Lung (tissue), 12 donors: ENCODE results near the gene FCRL5. TPM values are rescaled to one million over a fixed set of nuclear protein-coding genes. Genes with fewer than 3 reads are reported as not detected.
A peak's percentile ranks its signal among the peaks of the same experiment; 100 is the strongest.
"Not testable (repeated sequence)": the region's sequence is repeated elsewhere in the genome, so short reads cannot be mapped to it uniquely, and the experiment has no call there.

ENCODE experiments used
- ATAC-seq: fragments of 200-7000 bp; cut with Tn5 transposase; one replicate; pipeline ENCODE4 v1.9.1; 2020; ENCODE audit warnings: moderate number of reproducible peaks; ENCODE audit not compliant: insufficient read depth, low FRiP score
- DNase-seq, 3 donors: peaks; one replicate each; pipeline ENCODE4 v3.0.0-alpha.2; 2013 to 2017
- H3K27ac ChIP-seq, 2 donors: one replicate each; pipeline ENCODE4 v1.5.1; 2013; ENCODE audit warnings: mild to moderate bottlenecking in 2 of 2, moderate library complexity in 2 of 2, control low read depth in 1 of 2, inconsistent platforms in 1 of 2, low read depth in 1 of 2, low read length in 1 of 2
- H3K27me3 ChIP-seq, 3 donors: one replicate each; pipeline ENCODE4 v1.5.1; 2013; ENCODE audit warnings: low read length in 2 of 3; ENCODE audit not compliant: control insufficient read depth in 3 of 3, insufficient read depth in 3 of 3
- H3K36me3 ChIP-seq, 4 donors: one replicate each; pipeline ENCODE4 v1.5.1; 2013; ENCODE audit warnings: low read length in 4 of 4, mild to moderate bottlenecking in 1 of 4, moderate library complexity in 1 of 4; ENCODE audit not compliant: control insufficient read depth in 4 of 4, insufficient read depth in 4 of 4
- H3K4me1 ChIP-seq, 5 donors: one replicate each; pipeline ENCODE4 v1.5.1; 2013; ENCODE audit warnings: low read length in 5 of 5, mild to moderate bottlenecking in 2 of 5, moderate library complexity in 1 of 5; ENCODE audit not compliant: control insufficient read depth in 5 of 5, insufficient read depth in 5 of 5
- H3K4me3 ChIP-seq: one replicate; pipeline ENCODE4 v1.5.1; 2013; ENCODE audit warnings: mild to moderate bottlenecking, control low read depth, moderate library complexity
- H3K9ac ChIP-seq, 2 donors: one replicate each; pipeline ENCODE4 v1.5.1; 2013; ENCODE audit warnings: low read length in 2 of 2, control low read depth in 1 of 2; ENCODE audit not compliant: insufficient read depth in 1 of 2
- H3K9me3 ChIP-seq, 4 donors: one replicate each; pipeline ENCODE4 v1.5.1; 2013; ENCODE audit warnings: low read length in 3 of 4, mild to moderate bottlenecking in 1 of 4, moderate library complexity in 1 of 4; ENCODE audit not compliant: control insufficient read depth in 4 of 4, insufficient read depth in 3 of 4
- CTCF ChIP-seq: IDR thresholded peaks from 2 replicates; pipeline ENCODE4 v1.5.1; 2012; ENCODE audit warnings: mild to moderate bottlenecking; ENCODE audit errors: control extremely low read depth, extremely low read depth
- WGBS, 2 donors: extraction: QIAGEN DNeasy Blood & Tissue Kit; methylation state at CpG; one replicate each; pipeline ENCODE4 v1.1.7; 2013; 5-methylcytosine and 5-hydroxymethylcytosine counted together
- polyA plus RNA-seq, 2 donors: library from polyadenylated mRNA; stranded (reverse); fragments of 200-250 nt; gene quantifications; one replicate each; pipeline ENCODE4 v1.2.1, GENCODE V29; 2013
- total RNA-seq, 2 donors: library from RNA; depleted of rRNA in 1 of 2; stranded (reverse); fragments of >200 nt in 1 of 2; gene quantifications; one replicate each; pipeline ENCODE4 v1.2.1, GENCODE V29; 2014 to 2021
- donor health status: control.
- donor health status: control.
- donor health status: Bipolar disorder and iron deficiency.
- donor health status: healthy.
- donor health status: DM: yes; HTN: yes; CAD: no.

FCRL5 gene
- total and polyA plus RNA-seq, 4 donors, result 0.26 to 5.9 (median 1.6) TPM

GRCh38 chr1:157558119-157558518 lies 5.8 kb upstream of the FCRL5 start:
- Histone ChIP-seq H3K9me3 (peaks cover 0 to 2% (median 0%) of the 10 kb centered on the region in 4 donors), H3K36me3 (no peaks in the 10 kb centered on the region), H3K9ac (no peak overlapping the region), H3K27ac (no peak overlapping the region), H3K4me1 (no peaks in the 10 kb centered on the region), H3K27me3 (no peaks in the 10 kb centered on the region), H3K4me3 (no peak overlapping the region)
- TF ChIP-seq CTCF, result no peak
- no peak for DNase-seq
- ATAC-seq, result no peak
- WGBS, 2 donors, result 70 to 90% methylated on average over 2 of the region's 2 CpGs

- H3K27ac ChIP-seq, ATAC-seq, H3K9me3 ChIP-seq, H3K36me3 ChIP-seq, H3K27me3 ChIP-seq, H3K4me1 ChIP-seq, H3K4me3 ChIP-seq, DNase-seq, H3K9ac ChIP-seq: not testable (repeated sequence)
- 74 to 94% methylated on average over 1 of the region's 1 CpG for WGBS, 2 donors
Observed at GRCh38 chr1:157548081-157548480, 4.2 kb downstream of the FCRL5 start.

- H3K4me3 ChIP-seq, result no peak overlapping the region
- peak in 2 of 3 donors; percentile 8 to 33 for DNase-seq
- no peaks in the 10 kb centered on the region for H3K9me3 ChIP-seq
- TF ChIP-seq CTCF, result no peak
- WGBS, 2 donors, result 63 to 85% methylated on average over 6 of the region's 6 CpGs
- no peak overlapping the region for H3K27ac ChIP-seq
- H3K4me1 ChIP-seq, result no peaks in the 10 kb centered on the region
- H3K27me3 ChIP-seq, result peaks cover 0 to 2% (median 0%) of the 10 kb centered on the region in 3 donors
- ATAC-seq, result no peak
- H3K9ac ChIP-seq, result no peak overlapping the region
- no peaks in the 10 kb centered on the region for H3K36me3 ChIP-seq
Observed at GRCh38 chr1:157542676-157543075, 9.6 kb downstream of the FCRL5 start.

GRCh38 chr1:157540852-157541251 lies 11.5 kb downstream of the FCRL5 start:
- peaks cover 0 to 2% (median 0%) of the 10 kb centered on the region in 3 donors for H3K27me3 ChIP-seq
- TF ChIP-seq CTCF, result no peak
- no peak overlapping the region for H3K27ac ChIP-seq
- WGBS, 2 donors, result 70 to 87% methylated on average over 3 of the region's 3 CpGs
- H3K4me1 ChIP-seq, result no peaks in the 10 kb centered on the region
- no peak for ATAC-seq
- H3K9ac ChIP-seq, result no peak overlapping the region
- H3K9me3 ChIP-seq, result no peaks in the 10 kb centered on the region
- H3K36me3 ChIP-seq, result no peaks in the 10 kb centered on the region
- no peak overlapping the region for H3K4me3 ChIP-seq
- no peak for DNase-seq
